Activated naive CD8-positive, alpha-beta T cell treated with anti-CD3 and anti-CD28 coated beads, Interleukin-2, amount 10 ng/mL, durations not matched to agents 7 days and 5 days (primary cell): ENCODE results near the gene LCE1B. TPM values are rescaled to one million over a fixed set of nuclear protein-coding genes. Genes with fewer than 3 reads are reported as not detected.

Experiments
- ATAC-seq: fragments of 150-1000 bp; cut with Tn5 transposase; one replicate; pipeline ENCODE4 v1.10.0; 2021; ENCODE audit warnings: low read depth, moderate library complexity
- POLR2A ChIA-PET: fragments of 350-600 bp; sonication (Branson Sonifier 250); formaldehyde crosslinking; loops from one replicate; lab custom pipeline; 2021; ENCODE audit warnings: antibody characterized with exemption; lab: Charles Lee
- DNase-seq: peaks from one replicate; pipeline ENCODE4 v3.0.0; 2021
- H3K27ac Mint-ChIP-seq: one replicate; pipeline ENCODE4 v1.8.0; 2022; ENCODE audit warnings: mild to moderate bottlenecking, mixed read lengths
- H3K27me3 Mint-ChIP-seq: one replicate; pipeline ENCODE4 v1.8.0; 2022; ENCODE audit warnings: mild to moderate bottlenecking, moderate library complexity, mixed read lengths
- H3K36me3 Mint-ChIP-seq: one replicate; pipeline ENCODE4 v1.8.0; 2021; ENCODE audit warnings: mild to moderate bottlenecking, mixed read lengths
- H3K4me1 Mint-ChIP-seq: one replicate; pipeline ENCODE4 v1.8.0; 2021; ENCODE audit warnings: mixed read lengths
- H3K4me3 Mint-ChIP-seq: one replicate; pipeline ENCODE4 v1.8.0; 2022; ENCODE audit warnings: mild to moderate bottlenecking, moderate library complexity, mixed read lengths
- H3K9me3 Mint-ChIP-seq: one replicate; pipeline ENCODE4 v1.8.0; 2021; ENCODE audit warnings: mixed read lengths
- total RNA-seq, 2 experiments: library from RNA; stranded (reverse); gene quantifications; one replicate each; pipeline ENCODE4 v1.2.3, GENCODE V29; 2021

Gene LCE1B
- total RNA-seq, 2 experiments from 2014 or later, result not detected

GRCh38 chr1:152823294-152823693, 11.5 kb downstream of the LCE1B start:
- POLR2A ChIA-PET, result no interaction called here
- H3K9me3 Mint-ChIP-seq, result no peaks in the 10 kb centered on the region
- no peak overlapping the region for H3K27ac Mint-ChIP-seq
- no peak for ATAC-seq
- no peak overlapping the region for H3K4me3 Mint-ChIP-seq
- H3K4me1 Mint-ChIP-seq, result no peaks in the 10 kb centered on the region
- no peaks in the 10 kb centered on the region for H3K27me3 Mint-ChIP-seq
- H3K36me3 Mint-ChIP-seq, result no peaks in the 10 kb centered on the region
- DNase-seq, result no peak

- no peak overlapping the region for H3K4me3 Mint-ChIP-seq
- H3K4me1 Mint-ChIP-seq, result no peaks in the 10 kb centered on the region
- H3K27ac Mint-ChIP-seq, result no peak overlapping the region
- DNase-seq (no peak), ATAC-seq (no peak)
- H3K36me3 Mint-ChIP-seq, result no peaks in the 10 kb centered on the region
- POLR2A ChIA-PET, result no interaction called here
- H3K27me3 Mint-ChIP-seq, result peaks cover 2% of the 10 kb centered on the region
- no peaks in the 10 kb centered on the region for H3K9me3 Mint-ChIP-seq
These were observed 13.2 kb downstream of the LCE1B start for GRCh38 chr1:152824964-152825363.

GRCh38 chr1:152827173-152827572, 15.4 kb downstream of the LCE1B start, which contains the start of gene LCE1A:
TSS of gene LCE1A (plus strand) at chr1:152827473. CDS start at chr1:152827473, 0 bp downstream.
- Mint-ChIP-seq H3K27ac (no peak within 1 kb of the TSS), H3K27me3 (peaks cover 2% of the 10 kb centered on the region), H3K4me3 (no peak within 1 kb of the TSS), H3K9me3 (no peaks in the 10 kb centered on the region), H3K36me3 (no peaks in the 10 kb centered on the region), H3K4me1 (no peaks in the 10 kb centered on the region)
- DNase-seq, result no peak
- no peak for ATAC-seq
- POLR2A ChIA-PET, result no interaction called here

- DNase-seq (no peak), ATAC-seq (no peak)
- no peaks in the 10 kb centered on the region for H3K36me3 Mint-ChIP-seq
- no peaks in the 10 kb centered on the region for H3K9me3 Mint-ChIP-seq
- no peak overlapping the region for H3K4me3 Mint-ChIP-seq
- POLR2A ChIA-PET, result no interaction called here
- H3K27me3 Mint-ChIP-seq, result peaks cover 3% of the 10 kb centered on the region
- no peaks in the 10 kb centered on the region for H3K4me1 Mint-ChIP-seq
- no peak overlapping the region for H3K27ac Mint-ChIP-seq
These were observed 25.1 kb downstream of the LCE1B start for GRCh38 chr1:152836870-152837269.

GRCh38 chr1:152842556-152842955, 30.8 kb downstream of the LCE1B start, which contains the start of gene LCE6A:
TSS of gene LCE6A (plus strand) at chr1:152842856. CDS start at chr1:152843521, 665 bp downstream.
- DNase-seq (no peak), ATAC-seq (no peak)
- H3K27ac Mint-ChIP-seq, result no peak within 1 kb of the TSS
- POLR2A ChIA-PET, result no interaction called here
- no peak within 1 kb of the TSS for H3K4me3 Mint-ChIP-seq
- no peaks in the 10 kb centered on the region for H3K4me1 Mint-ChIP-seq
- no peaks in the 10 kb centered on the region for H3K9me3 Mint-ChIP-seq
- H3K27me3 Mint-ChIP-seq, result peaks cover 3% of the 10 kb centered on the region
- no peaks in the 10 kb centered on the region for H3K36me3 Mint-ChIP-seq

- H3K9me3 Mint-ChIP-seq, result no peaks in the 10 kb centered on the region
- peaks cover 4% of the 10 kb centered on the region for H3K27me3 Mint-ChIP-seq
- H3K36me3 Mint-ChIP-seq, result no peaks in the 10 kb centered on the region
- ATAC-seq (no peak), DNase-seq (no peak)
- POLR2A ChIA-PET, result no interaction called here
- no peak overlapping the region for H3K4me3 Mint-ChIP-seq
- H3K4me1 Mint-ChIP-seq, result no peaks in the 10 kb centered on the region
- no peak overlapping the region for H3K27ac Mint-ChIP-seq
These were observed 43.9 kb downstream of the LCE1B start for GRCh38 chr1:152855661-152856060.

- no peaks in the 10 kb centered on the region for H3K4me1 Mint-ChIP-seq
- POLR2A ChIA-PET, result no interaction called here
- H3K9me3 Mint-ChIP-seq, result no peaks in the 10 kb centered on the region
- no peak overlapping the region for H3K4me3 Mint-ChIP-seq
- H3K36me3 Mint-ChIP-seq, result no peaks in the 10 kb centered on the region
- H3K27me3 Mint-ChIP-seq, result peaks cover 13% of the 10 kb centered on the region
- ATAC-seq, result no peak
- DNase-seq, result no peak
- H3K27ac Mint-ChIP-seq, result no peak overlapping the region
These were observed 46.3 kb downstream of the LCE1B start for GRCh38 chr1:152858062-152858461.

- POLR2A ChIA-PET, result no interaction called here
- no peaks in the 10 kb centered on the region for H3K4me1 Mint-ChIP-seq
- H3K27ac Mint-ChIP-seq, result no peak within 1 kb of the TSS
- DNase-seq (no peak), ATAC-seq (no peak)
- H3K27me3 Mint-ChIP-seq, result peaks cover 13% of the 10 kb centered on the region
- no peak within 1 kb of the TSS for H3K4me3 Mint-ChIP-seq
- H3K9me3 Mint-ChIP-seq, result no peaks in the 10 kb centered on the region
- H3K36me3 Mint-ChIP-seq, result no peaks in the 10 kb centered on the region
These were observed 47.9 kb downstream of the LCE1B start, which contains the start of gene LCE7A for GRCh38 chr1:152859696-152860095. TSS of gene LCE7A (plus strand) at chr1:152859996. CDS start at chr1:152860698, 702 bp downstream.

GRCh38 chr1:152860129-152860528, 48.4 kb downstream of the LCE1B start:
- H3K4me3 Mint-ChIP-seq, result no peak overlapping the region
- no peak overlapping the region for H3K27ac Mint-ChIP-seq
- peaks cover 13% of the 10 kb centered on the region for H3K27me3 Mint-ChIP-seq
- ATAC-seq (no peak), DNase-seq (no peak)
- H3K4me1 Mint-ChIP-seq, result no peaks in the 10 kb centered on the region
- POLR2A ChIA-PET, result no interaction called here
- no peaks in the 10 kb centered on the region for H3K9me3 Mint-ChIP-seq
- no peaks in the 10 kb centered on the region for H3K36me3 Mint-ChIP-seq

GRCh38 chr1:152861374-152861773, 49.6 kb downstream of the LCE1B start:
- Mint-ChIP-seq H3K36me3 (no peaks in the 10 kb centered on the region), H3K4me1 (no peaks in the 10 kb centered on the region), H3K27me3 (peaks cover 13% of the 10 kb centered on the region), H3K27ac (no peak overlapping the region), H3K4me3 (no peak overlapping the region), H3K9me3 (no peaks in the 10 kb centered on the region)
- ATAC-seq, result no peak
- POLR2A ChIA-PET, result no interaction called here
- no peak for DNase-seq

Other genes starting within 250 kb of the LCE1B start
- not detected for gene LCE3E, start 245.2 kb upstream of the LCE1B start, total RNA-seq
- gene LCE3D, start 231.5 kb upstream of the LCE1B start, total RNA-seq, result not detected
- gene LCE3C, start 211.7 kb upstream of the LCE1B start, total RNA-seq, result not detected
- gene LCE3B, start 198.2 kb upstream of the LCE1B start, total RNA-seq, result not detected
- not detected for gene LCE3A, start 188.9 kb upstream of the LCE1B start, total RNA-seq
- not detected for gene LCE2D, start 148.6 kb upstream of the LCE1B start, total RNA-seq
- gene LCE2C, start 136.7 kb upstream of the LCE1B start, total RNA-seq, result not detected
- gene LCE2B, start 125.8 kb upstream of the LCE1B start, total RNA-seq, result not detected
- gene LCE2A, start 113.6 kb upstream of the LCE1B start, total RNA-seq, result not detected
- not detected for gene LCE4A, start 103.8 kb upstream of the LCE1B start, total RNA-seq
- gene KPRP, start 53.9 kb upstream of the LCE1B start, total RNA-seq, result not detected
- not detected for gene LCE1F, start 36.8 kb upstream of the LCE1B start, total RNA-seq
- not detected for gene LCE1E, start 25.7 kb upstream of the LCE1B start, total RNA-seq
- not detected for gene LCE1D, start 15.2 kb upstream of the LCE1B start, total RNA-seq
- not detected for gene LCE1C, start 5.3 kb upstream of the LCE1B start, total RNA-seq
- gene LCE1A, start 15.5 kb downstream of the LCE1B start, total RNA-seq, result not detected
- not detected for gene LCE6A, start 30.9 kb downstream of the LCE1B start, total RNA-seq
- gene LCE7A, start 48.0 kb downstream of the LCE1B start, total RNA-seq, result not detected
- gene SMCP, start 66.4 kb downstream of the LCE1B start, total RNA-seq, result not detected
- gene IVL, start 96.6 kb downstream of the LCE1B start, total RNA-seq, result not detected
- not detected for gene SPRR5, start 135.2 kb downstream of the LCE1B start, total RNA-seq
- not detected for gene SPRR4, start 158.7 kb downstream of the LCE1B start, total RNA-seq
- gene SPRR1A, start 172.1 kb downstream of the LCE1B start, total RNA-seq, result not detected
- gene SPRR3, start 189.8 kb downstream of the LCE1B start, total RNA-seq, result not detected
- gene SPRR1B, start 219.2 kb downstream of the LCE1B start, total RNA-seq, result not detected
- gene SPRR2D, start 229.1 kb downstream of the LCE1B start, total RNA-seq, result not detected
- not detected for gene SPRR2A, start 245.5 kb downstream of the LCE1B start, total RNA-seq